Upper lobe of right lung (tissue), 1 donor: ENCODE results near the gene TTLL4. TPM values are rescaled to one million over a fixed set of nuclear protein-coding genes. Genes with fewer than 3 reads are reported as not detected.

Source experiments
- ATAC-seq: fragments of 200-7000 bp; cut with Tn5 transposase; one replicate; pipeline ENCODE4 v1.9.1; 2020; ENCODE audit warnings: mild to moderate bottlenecking, moderate library complexity
- DNase-seq: peaks from one replicate; pipeline ENCODE4 v3.0.0-alpha.2; 2020
- H3K27ac ChIP-seq: fragments of 200-600 bp; one replicate; pipeline ENCODE4 v1.8.0; 2022
- H3K27me3 ChIP-seq: fragments of 200-600 bp; one replicate; pipeline ENCODE4 v1.8.0; 2022; ENCODE audit warnings: mild to moderate bottlenecking
- H3K36me3 ChIP-seq: fragments of 200-600 bp; one replicate; pipeline ENCODE4 v1.8.0; 2022
- H3K4me1 ChIP-seq: fragments of 200-600 bp; one replicate; pipeline ENCODE4 v1.8.0; 2022
- H3K4me3 ChIP-seq: fragments of 200-600 bp; one replicate; pipeline ENCODE4 v1.8.0; 2022; ENCODE audit warnings: mild to moderate bottlenecking
- H3K9me3 ChIP-seq: fragments of 200-600 bp; one replicate; pipeline ENCODE4 v1.8.0; 2022
- CTCF ChIP-seq: fragments of 200-600 bp; IDR thresholded peaks from one replicate; pipeline ENCODE4 v1.8.0; 2022; ENCODE audit warnings: antibody characterized with exemption
- intact Hi-C: fragments of 100-400 bp; cut with DNase I; formaldehyde crosslinking; loops from one replicate; pipeline ENCODE4 v1.11.0; 2022
- total RNA-seq: library from RNA; stranded (reverse); fragmentation: NEBNext Ultra II Directional; extraction: Animal tissue kit (Norgen Biotek cat#: 25700); gene quantifications from one replicate; pipeline ENCODE4 v1.2.1, GENCODE V29; 2021
- donor health status: DM: no; HTN: yes; CAD: no; lungs with severe emphysema.

TTLL4 gene
- total RNA-seq, 1 donor from 2014 or later, result 29.5 TPM

GRCh38 chr2:218777276-218777990, 66.8 kb downstream of the TTLL4 start:
- no peak for TF ChIP-seq CTCF
- ATAC-seq, result no peak
- Histone ChIP-seq H3K9me3 (no peaks in the 10 kb centered on the region), H3K27me3 (no peaks in the 10 kb centered on the region), H3K27ac (no peak overlapping the region), H3K4me1 (peaks cover 8% of the 10 kb centered on the region), H3K4me3 (no peak overlapping the region), H3K36me3 (no peaks in the 10 kb centered on the region)
- intact Hi-C loops, result no loop called here
- DNase-seq, result no peak

GRCh38 chr2:218780046-218780445, 69.4 kb downstream of the TTLL4 start:
- TF ChIP-seq CTCF, result no peak
- intact Hi-C loops, result no loop called here

GRCh38 chr2:218780851-218781690, 70.4 kb downstream of the TTLL4 start:
- Histone ChIP-seq H3K27ac (peak overlapping the region; percentile 89), H3K9me3 (no peaks in the 10 kb centered on the region), H3K27me3 (no peaks in the 10 kb centered on the region), H3K36me3 (no peaks in the 10 kb centered on the region), H3K4me1 (peaks cover 8% of the 10 kb centered on the region), H3K4me3 (peak overlapping the region; percentile 72)
- DNase-seq, result peak; percentile 68
- no peak for ATAC-seq
- intact Hi-C loops, result no loop called here
- TF ChIP-seq CTCF, result no peak

More at GRCh38 chr2:218780046-218780445, 69.4 kb downstream of the TTLL4 start:
- no peak for ATAC-seq
- Histone ChIP-seq H3K4me3 (no peak overlapping the region), H3K27me3 (no peaks in the 10 kb centered on the region), H3K9me3 (no peaks in the 10 kb centered on the region), H3K36me3 (no peaks in the 10 kb centered on the region), H3K4me1 (peaks cover 8% of the 10 kb centered on the region), H3K27ac (no peak overlapping the region)
- no peak for DNase-seq

- intact Hi-C loops, result no loop called here
- peak within 1 kb of the TSS; percentile 72 for H3K4me3 ChIP-seq
These were observed 71.3 kb downstream of the TTLL4 start, which contains the start of gene CYP27A1 for GRCh38 chr2:218781691-218782527. TSS of gene CYP27A1 (plus strand) at chr2:218782147. CDS start at chr2:218782183, 36 bp downstream.

More at GRCh38 chr2:218781691-218782527, 71.3 kb downstream of the TTLL4 start, which contains the start of gene CYP27A1:
- DNase-seq (peak; percentile 87), ATAC-seq (peak; percentile 91)
- Histone ChIP-seq H3K4me1 (peaks cover 8% of the 10 kb centered on the region), H3K27ac (peak within 1 kb of the TSS; percentile 89), H3K36me3 (no peaks in the 10 kb centered on the region), H3K27me3 (no peaks in the 10 kb centered on the region), H3K9me3 (no peaks in the 10 kb centered on the region)
- no peak for TF ChIP-seq CTCF
